Activated CD8-positive, alpha-beta memory T cell treated with anti-CD3 and anti-CD28 coated beads, Interleukin-2, amount 50 U/mL, for 1 hour (primary cell): ENCODE measurements around the gene MADD.

Source experiments
- DNase-seq: peaks from one replicate; pipeline ENCODE4 v3.0.0-alpha.2; 2020; ENCODE audit errors: extremely low read depth

MADD gene

DNA sequence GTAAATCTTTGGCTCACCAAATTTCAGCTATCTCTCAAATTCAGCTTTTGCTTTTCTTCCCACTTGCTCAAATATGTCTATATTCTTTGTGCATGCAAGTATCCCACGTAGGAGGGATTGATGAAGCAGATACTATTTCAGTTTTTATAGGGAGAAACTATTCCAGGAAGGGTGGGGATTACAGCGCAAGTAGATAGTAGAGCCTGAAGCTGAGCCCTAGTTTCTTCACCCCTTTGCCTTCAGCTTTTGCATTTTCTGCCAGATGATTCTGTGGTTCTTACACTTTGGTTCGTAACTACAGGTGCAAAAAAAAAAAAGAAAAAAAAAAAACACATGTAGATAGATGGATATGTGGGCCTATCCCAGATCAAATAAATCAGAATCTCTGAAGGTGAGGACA, 18.2 kb upstream of the MADD start:
- no peak for DNase-seq

- DNase-seq = no peak
These were observed 16.3 kb upstream of the MADD start for GRCh38 chr11:47253660-47254059.

- no peak for DNase-seq
These were observed 15.5 kb upstream of the MADD start for GRCh38 chr11:47254386-47254785.

GRCh38 chr11:47256374-47256773, 13.6 kb upstream of the MADD start:
- DNase-seq = no peak

DNA sequence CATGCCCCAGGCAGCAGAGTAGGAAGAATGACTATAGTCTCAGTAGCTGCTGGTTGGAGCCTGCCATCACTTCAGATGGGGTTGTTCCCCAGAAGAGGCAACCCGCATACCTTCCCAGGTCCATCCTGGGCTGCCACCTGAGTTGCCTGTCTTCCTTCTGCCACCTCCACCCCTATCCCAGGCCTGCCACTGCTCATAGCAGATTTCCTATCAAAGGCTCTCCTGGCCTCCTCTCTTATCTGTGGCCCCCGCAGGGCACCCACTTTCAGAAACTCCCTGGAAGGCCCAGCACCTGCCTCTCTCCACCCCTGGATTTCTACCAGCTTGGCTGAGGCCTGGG, 12.8 kb upstream of the MADD start:
- DNase-seq = no peak

DNA sequence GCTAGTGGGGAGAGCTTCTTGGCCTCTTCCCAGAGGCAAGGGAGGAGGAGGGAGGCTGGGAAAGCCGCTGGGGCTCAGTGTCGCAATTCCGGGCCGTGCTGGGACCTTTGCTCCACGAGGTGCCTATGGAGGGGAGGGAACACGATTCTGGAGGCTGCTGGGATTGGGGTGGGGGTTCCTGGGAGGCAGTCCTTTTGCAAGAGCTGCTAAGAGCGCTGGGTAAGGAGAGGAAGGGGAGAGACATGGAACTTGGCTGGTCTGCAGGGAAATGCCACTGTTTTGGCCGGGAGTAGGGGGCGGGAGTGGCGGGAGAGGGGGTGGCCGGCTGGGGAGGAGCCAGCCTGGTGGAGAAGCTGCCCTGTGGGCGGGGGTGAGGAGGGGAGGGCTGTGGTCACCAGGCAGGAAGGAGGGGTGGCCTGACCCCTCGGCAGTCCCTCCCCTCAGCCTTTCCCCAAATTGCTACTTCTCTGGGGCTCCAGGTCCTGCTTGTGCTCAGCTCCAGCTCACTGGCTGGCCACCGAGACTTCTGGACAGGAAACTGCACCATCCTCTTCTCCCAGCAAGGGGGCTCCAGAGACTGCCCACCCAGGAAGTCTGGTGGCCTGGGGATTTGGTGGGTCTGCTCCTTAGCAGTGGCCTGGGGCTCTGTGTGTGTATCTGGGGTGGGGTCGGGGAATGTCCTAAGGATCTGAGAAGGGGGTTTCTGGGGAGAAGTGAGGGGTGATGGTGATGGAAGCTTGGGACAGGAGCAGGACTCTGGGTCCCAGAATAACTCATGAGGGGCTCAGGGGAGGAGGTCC, 12.2 kb upstream of the MADD start, which contains the start of gene NR1H3:
Gene NR1H3, plus strand, starts transcription at position 480 of the 800 bp plus-strand sequence. CDS start 1,221 bp downstream, outside the sequence.
- DNase-seq = no peak

DNA sequence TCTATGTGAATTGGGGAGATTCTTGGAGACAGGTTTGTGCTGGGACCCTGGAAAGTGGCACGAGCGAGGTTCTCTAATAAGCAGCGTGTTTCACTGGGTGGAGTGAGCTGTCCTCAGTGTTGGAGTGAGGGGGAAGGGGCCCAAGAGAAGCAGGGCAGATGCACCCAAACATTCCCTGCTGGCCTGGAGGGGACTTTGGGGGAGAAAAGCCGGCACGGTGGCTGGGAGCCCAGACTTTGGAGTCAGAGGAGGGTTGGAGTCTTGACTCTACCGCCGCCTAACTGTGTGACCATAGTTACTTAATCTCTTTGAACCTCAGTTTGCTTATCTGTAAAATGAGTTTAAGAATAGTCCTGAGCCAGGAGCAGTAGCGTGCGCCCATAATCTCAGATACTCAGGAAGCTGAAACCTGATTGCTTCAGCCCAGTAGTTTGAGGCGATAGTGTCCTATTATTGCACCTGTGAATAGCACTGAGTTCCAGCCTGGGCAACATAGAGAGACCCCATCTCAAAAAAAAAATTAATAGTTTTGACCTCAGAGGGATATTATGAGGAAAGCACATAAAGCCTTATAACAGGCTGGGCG, 11.5 kb upstream of the MADD start:
- no peak for DNase-seq

DNA sequence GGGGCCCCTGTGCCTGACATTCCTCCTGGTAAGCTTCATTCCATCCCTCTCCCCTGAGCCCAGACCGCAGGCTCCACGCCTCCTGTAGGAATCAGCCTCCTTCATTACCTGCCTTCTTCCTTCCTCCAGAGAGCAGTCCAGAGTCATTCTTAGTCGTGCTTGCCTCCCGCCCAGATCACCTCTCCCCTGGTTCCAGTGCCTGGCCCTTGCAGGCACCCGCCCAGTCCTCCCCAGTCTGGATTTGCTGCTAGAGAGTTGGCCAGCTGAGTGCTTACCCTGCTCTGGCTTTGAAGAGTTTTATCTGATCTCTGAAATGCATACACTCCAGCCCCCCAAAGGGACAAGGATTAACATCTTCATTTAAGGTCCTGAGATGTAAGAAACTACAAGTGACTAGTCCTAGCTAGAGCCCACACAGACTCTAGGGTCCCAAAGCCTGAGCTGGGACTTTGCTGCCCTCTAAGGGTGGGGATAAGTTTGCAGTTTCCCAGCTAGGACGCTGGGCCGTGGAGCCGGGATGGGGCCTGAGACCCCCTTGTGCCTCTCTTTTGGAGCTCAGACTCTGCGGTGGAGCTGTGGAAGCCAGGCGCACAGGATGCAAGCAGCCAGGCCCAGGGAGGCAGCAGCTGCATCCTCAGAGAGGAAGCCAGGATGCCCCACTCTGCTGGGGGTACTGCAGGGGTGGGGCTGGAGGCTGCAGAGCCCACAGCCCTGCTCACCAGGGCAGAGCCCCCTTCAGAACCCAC, 10.5 kb upstream of the MADD start:
- no peak for DNase-seq

DNA sequence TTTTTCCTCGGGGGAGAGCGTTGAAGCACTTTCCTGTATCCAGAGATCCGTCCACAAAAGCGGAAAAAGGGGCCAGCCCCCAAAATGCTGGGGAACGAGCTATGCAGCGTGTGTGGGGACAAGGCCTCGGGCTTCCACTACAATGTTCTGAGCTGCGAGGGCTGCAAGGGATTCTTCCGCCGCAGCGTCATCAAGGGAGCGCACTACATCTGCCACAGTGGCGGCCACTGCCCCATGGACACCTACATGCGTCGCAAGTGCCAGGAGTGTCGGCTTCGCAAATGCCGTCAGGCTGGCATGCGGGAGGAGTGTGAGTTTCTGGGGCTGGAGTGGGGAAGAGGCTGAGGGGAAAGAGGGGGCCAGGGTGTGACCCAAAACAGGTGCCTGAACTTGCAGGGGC, 9.6 kb upstream of the MADD start:
- DNase-seq = no peak

DNA sequence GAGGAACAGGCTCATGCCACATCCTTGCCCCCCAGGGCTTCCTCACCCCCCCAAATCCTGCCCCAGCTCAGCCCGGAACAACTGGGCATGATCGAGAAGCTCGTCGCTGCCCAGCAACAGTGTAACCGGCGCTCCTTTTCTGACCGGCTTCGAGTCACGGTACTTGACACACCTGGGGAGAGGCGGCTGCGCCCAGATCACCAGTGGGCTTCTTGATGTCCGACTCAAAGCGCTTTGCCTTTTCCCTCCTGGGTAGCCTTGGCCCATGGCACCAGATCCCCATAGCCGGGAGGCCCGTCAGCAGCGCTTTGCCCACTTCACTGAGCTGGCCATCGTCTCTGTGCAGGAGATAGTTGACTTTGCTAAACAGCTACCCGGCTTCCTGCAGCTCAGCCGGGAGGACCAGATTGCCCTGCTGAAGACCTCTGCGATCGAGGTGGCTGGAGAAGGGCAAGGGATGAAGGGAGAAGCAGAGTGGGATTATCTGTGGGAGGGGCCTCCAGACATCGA, 8.6 kb upstream of the MADD start:
- no peak for DNase-seq

DNA sequence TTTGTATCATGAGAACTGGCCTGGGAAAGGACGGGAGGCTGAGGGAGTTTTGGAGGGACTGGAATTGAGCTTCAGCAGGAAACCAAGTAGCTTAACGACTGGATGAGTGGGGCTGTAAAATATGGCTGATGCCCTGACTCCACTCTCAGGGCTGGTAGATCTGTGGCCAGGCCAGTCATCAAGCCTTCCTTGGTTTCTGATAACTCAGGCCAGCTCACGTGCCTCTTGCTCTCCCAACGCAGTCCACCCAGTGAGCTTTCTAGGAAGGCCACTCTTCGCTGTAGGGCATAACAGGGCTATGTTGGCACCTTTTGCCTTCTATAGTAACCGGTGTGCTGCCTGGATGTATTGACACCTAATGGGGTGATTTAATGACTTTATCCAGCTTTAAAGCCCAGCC, 5.8 kb upstream of the MADD start:
- no peak for DNase-seq

GRCh38 chr11:47264521-47264920, 5.4 kb upstream of the MADD start:
- no peak for DNase-seq

DNA sequence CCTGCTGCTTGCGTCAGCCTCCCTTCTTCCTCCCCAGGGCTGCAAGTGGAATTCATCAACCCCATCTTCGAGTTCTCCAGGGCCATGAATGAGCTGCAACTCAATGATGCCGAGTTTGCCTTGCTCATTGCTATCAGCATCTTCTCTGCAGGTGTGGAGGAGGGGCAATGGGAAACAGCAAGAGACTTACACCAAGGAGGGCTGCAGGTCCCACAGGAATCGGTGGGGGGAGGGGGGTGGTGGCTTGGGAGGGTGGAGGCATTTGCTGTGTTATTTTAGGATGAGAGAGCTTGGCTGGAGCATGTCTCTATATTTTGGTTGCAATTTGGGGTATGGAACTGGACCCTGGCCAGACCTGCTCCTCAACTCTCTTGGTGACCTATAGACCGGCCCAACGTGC, 2.1 kb upstream of the MADD start:
- DNase-seq = no peak

GRCh38 chr11:47268448-47269001, 1.4 kb upstream of the MADD start:
- no peak for DNase-seq

- peak; percentile 45 for DNase-seq
These were observed 718 bp upstream of the MADD start for GRCh38 chr11:47269002-47269828.

GRCh38 chr11:47270331-47271271, 668 bp downstream of the MADD start:
- no peak for DNase-seq

DNA sequence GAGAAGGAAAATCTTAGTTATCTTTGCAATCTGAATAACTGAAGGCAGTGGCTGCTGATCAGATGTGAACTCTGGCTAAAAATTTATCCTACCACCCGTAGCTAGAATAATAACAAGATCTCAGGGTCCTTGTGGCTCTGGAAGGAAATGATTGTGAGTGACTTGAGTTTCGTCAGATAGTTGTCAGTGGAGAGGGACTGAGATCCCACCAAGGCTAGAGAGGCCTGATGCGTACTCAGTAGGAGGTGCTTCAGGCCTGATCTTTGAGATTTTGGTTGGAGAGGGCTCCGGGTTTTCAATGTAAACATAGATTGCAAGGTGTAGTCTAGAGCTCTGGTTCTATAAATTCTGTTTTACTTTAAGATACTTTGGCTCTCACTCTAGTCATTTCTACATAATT, 1.4 kb downstream of the MADD start:
- no peak for DNase-seq

- no peak for DNase-seq
These were observed 2.2 kb downstream of the MADD start for GRCh38 chr11:47271961-47272661.

DNA sequence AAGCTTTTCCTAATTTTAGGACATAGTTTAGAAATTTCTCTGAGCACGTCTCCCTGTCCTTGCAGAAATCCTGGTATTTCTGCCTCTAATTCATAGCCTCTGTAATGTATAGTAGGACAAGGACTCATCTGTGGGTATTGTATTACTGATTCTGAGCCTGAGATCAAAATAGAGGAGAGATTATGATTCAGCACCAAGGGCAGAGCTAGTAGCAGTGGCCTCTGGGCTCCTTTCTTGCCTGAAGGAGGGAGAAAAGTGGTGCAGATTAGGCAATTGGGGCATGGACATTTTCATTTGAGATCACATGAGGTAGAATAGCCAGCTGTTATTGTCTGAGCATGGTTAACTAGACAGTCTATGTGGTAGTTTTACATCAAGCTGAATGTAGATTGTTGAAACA, 2.8 kb downstream of the MADD start:
- DNase-seq = no peak
